ENCODE measurements around the gene IL25. TPM values are rescaled to one million over a fixed set of nuclear protein-coding genes. Genes with fewer than 3 reads are reported as not detected.

IL25 gene
- total RNA-seq, 4 donors from 2014 or later, result 0.68 to 1.2 TPM; not detected in 2

DNA sequence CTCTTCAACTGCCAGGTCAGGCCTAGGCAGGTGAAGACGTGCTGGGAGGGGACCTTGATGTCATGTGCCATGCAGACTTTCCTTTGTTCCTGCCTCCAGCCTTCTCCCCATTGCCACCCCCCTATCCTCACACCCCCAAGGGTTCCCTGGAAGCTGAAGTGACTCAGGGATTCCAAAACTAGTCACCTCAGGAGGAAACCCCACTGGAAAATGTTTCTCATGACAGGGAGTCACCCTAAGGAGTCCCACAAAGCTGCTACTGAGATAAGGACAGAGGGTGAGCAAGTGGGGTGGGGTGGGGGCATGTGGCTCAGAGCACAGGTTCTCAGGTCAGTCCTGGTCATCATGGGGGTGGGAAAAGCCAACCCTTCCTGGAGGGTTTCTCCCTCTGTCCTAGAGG lies 2.4 kb upstream of the IL25 start:
- Histone ChIP-seq H3K9me3 (no peaks in the 10 kb centered on the region), H3K36me3 (no peaks in the 10 kb centered on the region), H3K4me1 (peaks cover 36% of the 10 kb centered on the region), H3K27ac (no peak overlapping the region), H3K27me3 (peaks cover 4% of the 10 kb centered on the region), H3K4me3 (no peak overlapping the region)
- 25% methylated on average over 1 of the region's 1 CpG for WGBS
- no peak for DNase-seq (ENCODE audit: low spot score in 2 of 2)
- TF ChIP-seq POLR2A (IDR thresholded peaks at IDR 0.05) (no peak), POLR2AphosphoS5 (IDR thresholded peaks at IDR 0.05) (no peak), EP300 (IDR thresholded peaks at IDR 0.05) (no peak)
- TF ChIP-seq, protein P1, sequence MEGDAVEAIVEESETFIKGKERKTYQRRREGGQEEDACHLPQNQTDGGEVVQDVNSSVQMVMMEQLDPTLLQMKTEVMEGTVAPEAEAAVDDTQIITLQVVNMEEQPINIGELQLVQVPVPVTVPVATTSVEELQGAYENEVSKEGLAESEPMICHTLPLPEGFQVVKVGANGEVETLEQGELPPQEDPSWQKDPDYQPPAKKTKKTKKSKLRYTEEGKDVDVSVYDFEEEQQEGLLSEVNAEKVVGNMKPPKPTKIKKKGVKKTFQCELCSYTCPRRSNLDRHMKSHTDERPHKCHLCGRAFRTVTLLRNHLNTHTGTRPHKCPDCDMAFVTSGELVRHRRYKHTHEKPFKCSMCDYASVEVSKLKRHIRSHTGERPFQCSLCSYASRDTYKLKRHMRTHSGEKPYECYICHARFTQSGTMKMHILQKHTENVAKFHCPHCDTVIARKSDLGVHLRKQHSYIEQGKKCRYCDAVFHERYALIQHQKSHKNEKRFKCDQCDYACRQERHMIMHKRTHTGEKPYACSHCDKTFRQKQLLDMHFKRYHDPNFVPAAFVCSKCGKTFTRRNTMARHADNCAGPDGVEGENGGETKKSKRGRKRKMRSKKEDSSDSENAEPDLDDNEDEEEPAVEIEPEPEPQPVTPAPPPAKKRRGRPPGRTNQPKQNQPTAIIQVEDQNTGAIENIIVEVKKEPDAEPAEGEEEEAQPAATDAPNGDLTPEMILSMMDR (IDR thresholded peaks at IDR 0.05), result no peak

DNA sequence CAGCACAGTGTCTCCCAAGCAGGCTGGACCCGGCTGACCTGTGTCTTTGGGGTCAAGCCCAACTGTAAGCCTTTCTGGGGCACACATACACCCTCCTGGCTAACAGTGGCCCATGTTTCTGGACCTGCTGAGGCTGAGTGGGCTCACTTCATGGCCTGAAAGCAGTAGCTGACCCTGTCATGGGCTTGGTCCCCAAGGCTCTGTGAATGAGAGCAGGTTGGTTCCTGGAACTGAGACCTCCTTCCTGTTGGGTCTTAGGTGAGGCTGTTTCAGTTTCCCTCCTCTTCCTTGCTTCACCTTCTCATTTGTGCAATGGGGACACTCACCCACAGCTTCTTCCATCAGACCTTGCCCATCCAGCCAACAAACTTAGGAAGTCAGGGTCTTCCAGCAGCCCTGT lies 744 bp upstream of the IL25 start:
- no peak for DNase-seq (ENCODE audit: low spot score in 2 of 2)
- peaks cover 22% of the 10 kb centered on the region for H3K4me1 ChIP-seq
- no peaks in the 10 kb centered on the region for H3K9me3 ChIP-seq
- TF ChIP-seq, protein P1 (IDR thresholded peaks at IDR 0.05), result no peak
- TF ChIP-seq EP300 (IDR thresholded peaks at IDR 0.05), result no peak
- TF ChIP-seq POLR2AphosphoS5 (IDR thresholded peaks at IDR 0.05), result no peak
- TF ChIP-seq POLR2A (IDR thresholded peaks at IDR 0.05), result no peak
- H3K36me3 ChIP-seq, result no peaks in the 10 kb centered on the region
- no peaks in the 10 kb centered on the region for H3K27me3 ChIP-seq
- no peak overlapping the region for H3K4me3 ChIP-seq
- H3K27ac ChIP-seq, result no peak overlapping the region
- 100% methylated on average over 1 of the region's 1 CpG for WGBS

DNA sequence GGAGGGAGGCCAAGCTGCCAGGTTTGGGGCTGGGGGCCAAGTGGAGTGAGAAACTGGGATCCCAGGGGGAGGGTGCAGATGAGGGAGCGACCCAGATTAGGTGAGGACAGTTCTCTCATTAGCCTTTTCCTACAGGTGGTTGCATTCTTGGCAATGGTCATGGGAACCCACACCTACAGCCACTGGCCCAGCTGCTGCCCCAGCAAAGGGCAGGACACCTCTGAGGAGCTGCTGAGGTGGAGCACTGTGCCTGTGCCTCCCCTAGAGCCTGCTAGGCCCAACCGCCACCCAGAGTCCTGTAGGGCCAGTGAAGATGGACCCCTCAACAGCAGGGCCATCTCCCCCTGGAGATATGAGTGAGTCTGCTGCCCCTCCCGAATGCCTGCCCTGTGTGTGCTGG lies 432 bp downstream of the IL25 start:
- Histone ChIP-seq H3K4me3 (no peak overlapping the region), H3K36me3 (no peaks in the 10 kb centered on the region), H3K4me1 (peaks cover 13% of the 10 kb centered on the region), H3K9me3 (no peaks in the 10 kb centered on the region), H3K27ac (no peak overlapping the region), H3K27me3 (no peaks in the 10 kb centered on the region)
- WGBS, result 83% methylated on average over 1 of the region's 3 CpGs
- DNase-seq (ENCODE audit: low spot score in 2 of 2), result no peak
- no peak for TF ChIP-seq EP300 (IDR thresholded peaks at IDR 0.05)

GRCh38 chr14:23375527-23376251 lies 3.1 kb downstream of the IL25 start:
- DNase-seq (ENCODE audit: low spot score in 2 of 2), result no peak
- H3K27me3 ChIP-seq, result peaks cover 4% of the 10 kb centered on the region
- H3K9me3 ChIP-seq, result no peaks in the 10 kb centered on the region
- H3K4me3 ChIP-seq, result no peak overlapping the region
- H3K27ac ChIP-seq, result no peak overlapping the region
- TF ChIP-seq EP300 (IDR thresholded peaks at IDR 0.05), result no peak
- no peak for TF ChIP-seq POLR2AphosphoS5 (IDR thresholded peaks at IDR 0.05)
- TF ChIP-seq POLR2A (IDR thresholded peaks at IDR 0.05), result no peak
- TF ChIP-seq, protein P1 (IDR thresholded peaks at IDR 0.05), result no peak
- H3K4me1 ChIP-seq, result peaks cover 16% of the 10 kb centered on the region
- 93% methylated on average over 15 of the region's 21 CpGs for whole genome bisulfite sequencing
- H3K36me3 ChIP-seq, result no peaks in the 10 kb centered on the region

DNA sequence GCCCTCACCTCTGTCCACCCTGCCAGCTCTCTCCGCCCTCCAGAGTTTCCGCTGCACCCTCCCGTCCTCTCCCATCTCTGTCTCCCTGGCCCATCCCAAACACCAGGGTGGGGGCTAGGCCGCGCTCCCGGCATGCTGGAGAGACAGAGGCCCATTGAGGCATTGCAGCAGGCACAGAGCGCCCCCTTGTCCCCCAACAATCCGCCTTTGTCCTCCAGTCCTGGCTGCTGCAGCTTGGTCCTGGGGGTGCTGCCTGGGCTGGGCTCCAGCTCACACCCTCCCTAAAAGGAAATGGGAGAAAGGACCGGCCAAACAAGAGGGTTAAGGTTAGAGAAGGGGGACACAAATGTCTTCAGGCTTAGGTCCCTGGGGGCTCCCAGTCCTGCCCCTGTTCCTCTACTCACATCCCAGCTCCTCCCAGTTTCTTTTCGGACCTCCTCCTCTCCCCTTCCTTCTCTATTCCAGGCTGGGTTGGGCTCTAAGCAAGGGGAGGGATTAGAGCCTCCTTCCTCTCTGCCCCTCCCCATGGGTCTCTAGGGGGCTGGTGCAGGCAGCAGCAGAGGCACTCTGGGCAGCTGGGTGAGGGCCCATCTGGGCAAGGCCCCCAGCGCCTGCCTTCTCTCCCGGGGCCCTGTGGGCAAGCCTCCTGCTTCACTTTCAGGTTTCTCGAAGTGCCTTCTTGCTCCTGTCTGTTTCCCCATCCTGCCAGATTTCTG lies 4.0 kb downstream of the IL25 start, which contains the start of gene CMTM5:
TSS of gene CMTM5 (plus strand) at position 565 of the 716 bp plus-strand sequence. CDS start 206 bp downstream, outside the sequence.
- H3K27me3 ChIP-seq, result peaks cover 7% of the 10 kb centered on the region
- peaks cover 12% of the 10 kb centered on the region for H3K4me1 ChIP-seq
- H3K4me3 ChIP-seq, result no peak within 1 kb of the TSS
- DNase-seq (ENCODE audit: low spot score in 2 of 2), result no peak
- H3K27ac ChIP-seq, result no peak within 1 kb of the TSS
- TF ChIP-seq EP300 (IDR thresholded peaks at IDR 0.05), result no peak
- TF ChIP-seq, protein P1 (IDR thresholded peaks at IDR 0.05), result no peak
- no peak for TF ChIP-seq POLR2A (IDR thresholded peaks at IDR 0.05)
- no peak for TF ChIP-seq POLR2AphosphoS5 (IDR thresholded peaks at IDR 0.05)
- H3K9me3 ChIP-seq, result no peaks in the 10 kb centered on the region
- no peaks in the 10 kb centered on the region for H3K36me3 ChIP-seq
- WGBS, result 54% methylated on average over 10 of the region's 13 CpGs

All from suprapubic skin (tissue), 4 donors.